Activated CD4-positive, alpha-beta T cell treated with anti-CD3 and anti-CD28 coated beads, Interleukin-2, amount 10 ng/mL, durations not matched to agents 7 days and 5 days (primary cell): ENCODE results near the gene OSBPL3. TPM values are rescaled to one million over a fixed set of nuclear protein-coding genes. Genes with fewer than 3 reads are reported as not detected.
A peak's percentile ranks its signal among the peaks of the same experiment; 100 is the strongest.

Experiments used
- CTCF ChIA-PET: fragments of 350-600 bp; sonication (Branson Sonifier 250); formaldehyde crosslinking; loops from one replicate; lab custom pipeline; 2021; ENCODE audit warnings: antibody characterized with exemption; lab: Charles Lee
- POLR2A ChIA-PET: fragments of 350-600 bp; sonication (Branson Sonifier 250); formaldehyde crosslinking; loops from one replicate; lab custom pipeline; 2021; ENCODE audit warnings: antibody characterized with exemption; lab: Charles Lee
- DNase-seq: peaks from one replicate; pipeline ENCODE4 v3.0.0-alpha.2; 2020
- H3K27ac Mint-ChIP-seq: one replicate; pipeline ENCODE4 v1.8.0; 2021; ENCODE audit warnings: mild to moderate bottlenecking, moderate library complexity, mixed read lengths
- H3K27me3 Mint-ChIP-seq: one replicate; pipeline ENCODE4 v1.8.0; 2021; ENCODE audit warnings: mixed read lengths
- H3K36me3 Mint-ChIP-seq: one replicate; pipeline ENCODE4 v1.8.0; 2021; ENCODE audit warnings: low read depth, mixed read lengths
- H3K4me1 Mint-ChIP-seq: one replicate; pipeline ENCODE4 v1.8.0; 2021; ENCODE audit warnings: mixed read lengths
- H3K4me3 Mint-ChIP-seq: one replicate; pipeline ENCODE4 v1.8.0; 2021; ENCODE audit warnings: mild to moderate bottlenecking, moderate library complexity, mixed read lengths
- H3K9me3 Mint-ChIP-seq: one replicate; pipeline ENCODE4 v1.8.0; 2021; ENCODE audit warnings: mixed read lengths
- total RNA-seq, 2 experiments: library from RNA; stranded (reverse); gene quantifications; one replicate each; pipeline ENCODE4 v1.2.3, GENCODE V29; 2021

OSBPL3 gene
- total RNA-seq, 2 experiments from 2014 or later: 77.5 to 77.9 TPM

- peaks cover 71% of the 10 kb centered on the region for H3K4me1 Mint-ChIP-seq
- ChIA-PET POLR2A (interaction anchor here (0.9 to 1.6 kb wide), 4 partner anchors 67 to 158 kb away, joined by 4 to 9 read pairs (median 8); no protein-coding TSS in a partner anchor), CTCF (interaction anchor here (0.5 to 4.0 kb wide), 24 partner anchors 9 to 968 kb away, joined by 3 to 28 read pairs (median 4); no protein-coding TSS in a partner anchor)
- peak overlapping the region; percentile 92 for H3K4me3 Mint-ChIP-seq
- peak overlapping the region; percentile 93 for H3K27ac Mint-ChIP-seq
- H3K9me3 Mint-ChIP-seq: no peaks in the 10 kb centered on the region
- peaks cover 8% of the 10 kb centered on the region for H3K27me3 Mint-ChIP-seq
- DNase-seq: peak; percentile 14
- peaks cover 31% of the 10 kb centered on the region for H3K36me3 Mint-ChIP-seq
Measured at GRCh38 chr7:24978843-24979469, 1.0 kb downstream of the OSBPL3 start.

GRCh38 chr7:24975644-24976260 lies 4.2 kb downstream of the OSBPL3 start:
- H3K27me3 Mint-ChIP-seq: no peaks in the 10 kb centered on the region
- H3K9me3 Mint-ChIP-seq: no peaks in the 10 kb centered on the region
- H3K4me3 Mint-ChIP-seq: no peak overlapping the region
- peaks cover 76% of the 10 kb centered on the region for H3K4me1 Mint-ChIP-seq
- peaks cover 37% of the 10 kb centered on the region for H3K36me3 Mint-ChIP-seq
- ChIA-PET POLR2A (no interaction called here), CTCF (no interaction called here)
- no peak for DNase-seq
- no peak overlapping the region for H3K27ac Mint-ChIP-seq

- peaks cover 76% of the 10 kb centered on the region for H3K4me1 Mint-ChIP-seq
- H3K27me3 Mint-ChIP-seq: no peaks in the 10 kb centered on the region
- ChIA-PET CTCF (no interaction called here), POLR2A (no interaction called here)
- no peak overlapping the region for H3K27ac Mint-ChIP-seq
- H3K36me3 Mint-ChIP-seq: peaks cover 38% of the 10 kb centered on the region
- H3K4me3 Mint-ChIP-seq: no peak overlapping the region
- H3K9me3 Mint-ChIP-seq: no peaks in the 10 kb centered on the region
- DNase-seq: no peak
Measured at GRCh38 chr7:24975172-24975571, 4.8 kb downstream of the OSBPL3 start.

GRCh38 chr7:24974026-24974832 lies 5.7 kb downstream of the OSBPL3 start:
- POLR2A ChIA-PET: no interaction called here
- Mint-ChIP-seq H3K36me3 (peaks cover 38% of the 10 kb centered on the region), H3K27me3 (no peaks in the 10 kb centered on the region), H3K4me1 (peaks cover 79% of the 10 kb centered on the region), H3K4me3 (no peak overlapping the region), H3K27ac (no peak overlapping the region), H3K9me3 (no peaks in the 10 kb centered on the region)
- CTCF ChIA-PET: interaction anchor here (1.2 to 1.3 kb wide), 2 partner anchors 10 to 153 kb away, joined by 3 to 4 read pairs; no protein-coding TSS in a partner anchor
- no peak for DNase-seq

- Mint-ChIP-seq H3K27me3 (no peaks in the 10 kb centered on the region), H3K4me1 (peaks cover 71% of the 10 kb centered on the region), H3K4me3 (no peak overlapping the region), H3K27ac (no peak overlapping the region), H3K36me3 (peaks cover 26% of the 10 kb centered on the region), H3K9me3 (no peaks in the 10 kb centered on the region)
- POLR2A ChIA-PET: no interaction called here
- no peak for DNase-seq
- CTCF ChIA-PET: interaction anchor here (0.9 to 1.3 kb wide), 2 partner anchors 97 to 152 kb away, joined by 3 to 4 read pairs; no protein-coding TSS in a partner anchor
Measured at GRCh38 chr7:24972991-24973390, 7.0 kb downstream of the OSBPL3 start.

GRCh38 chr7:24972166-24972477 lies 7.9 kb downstream of the OSBPL3 start:
- no peaks in the 10 kb centered on the region for H3K27me3 Mint-ChIP-seq
- H3K4me3 Mint-ChIP-seq: no peak overlapping the region
- H3K4me1 Mint-ChIP-seq: peaks cover 71% of the 10 kb centered on the region
- no peak for DNase-seq
- ChIA-PET CTCF (interaction anchor here (0.9 to 1.5 kb wide), 2 partner anchors 94 to 98 kb away, joined by 3 to 4 read pairs; no protein-coding TSS in a partner anchor), POLR2A (no interaction called here)
- H3K36me3 Mint-ChIP-seq: peaks cover 24% of the 10 kb centered on the region
- H3K27ac Mint-ChIP-seq: no peak overlapping the region
- H3K9me3 Mint-ChIP-seq: no peaks in the 10 kb centered on the region

GRCh38 chr7:24971333-24972165 lies 8.4 kb downstream of the OSBPL3 start:
- ChIA-PET POLR2A (no interaction called here), CTCF (interaction anchor here (1.5 kb wide), 2 partner anchors 9 to 94 kb away, joined by 3 to 4 read pairs; partner anchors contain the start of gene OSBPL3)
- Mint-ChIP-seq H3K4me3 (no peak overlapping the region), H3K27ac (peak overlapping the region; percentile 47), H3K4me1 (peaks cover 71% of the 10 kb centered on the region), H3K36me3 (peaks cover 21% of the 10 kb centered on the region), H3K9me3 (no peaks in the 10 kb centered on the region), H3K27me3 (no peaks in the 10 kb centered on the region)
- DNase-seq: no peak

GRCh38 chr7:24970676-24971075 lies 9.3 kb downstream of the OSBPL3 start:
- ChIA-PET CTCF (interaction anchor here (1.0 to 1.5 kb wide), 4 partner anchors 8 to 93 kb away, joined by 3 to 9 read pairs (median 4); partner anchors contain the start of gene OSBPL3), POLR2A (no interaction called here)
- no peak for DNase-seq
- H3K9me3 Mint-ChIP-seq: no peaks in the 10 kb centered on the region
- H3K4me3 Mint-ChIP-seq: no peak overlapping the region
- no peak overlapping the region for H3K27ac Mint-ChIP-seq
- H3K4me1 Mint-ChIP-seq: peaks cover 71% of the 10 kb centered on the region
- H3K36me3 Mint-ChIP-seq: peaks cover 18% of the 10 kb centered on the region
- H3K27me3 Mint-ChIP-seq: no peaks in the 10 kb centered on the region

GRCh38 chr7:24968165-24968564 lies 11.8 kb downstream of the OSBPL3 start:
- H3K27ac Mint-ChIP-seq: no peak overlapping the region
- no peaks in the 10 kb centered on the region for H3K9me3 Mint-ChIP-seq
- peaks cover 18% of the 10 kb centered on the region for H3K36me3 Mint-ChIP-seq
- DNase-seq: no peak
- CTCF ChIA-PET: interaction anchor here (5.3 kb wide), 1 partner anchor 11 kb away, joined by 27 read pairs; the partner anchor contains the start of gene OSBPL3
- no peak overlapping the region for H3K4me3 Mint-ChIP-seq
- no peaks in the 10 kb centered on the region for H3K27me3 Mint-ChIP-seq
- POLR2A ChIA-PET: interaction anchor here (0.5 kb wide), 1 partner anchor 9 kb away, joined by 5 read pairs; no protein-coding TSS in a partner anchor
- H3K4me1 Mint-ChIP-seq: peaks cover 74% of the 10 kb centered on the region

GRCh38 chr7:24967696-24968095 lies 12.3 kb downstream of the OSBPL3 start:
- DNase-seq: no peak
- ChIA-PET POLR2A (interaction anchor here (0.5 kb wide), 1 partner anchor 8 kb away, joined by 5 read pairs; no protein-coding TSS in a partner anchor), CTCF (interaction anchor here (5.3 kb wide), 1 partner anchor 11 kb away, joined by 27 read pairs; the partner anchor contains the start of gene OSBPL3)
- Mint-ChIP-seq H3K4me3 (no peak overlapping the region), H3K9me3 (no peaks in the 10 kb centered on the region), H3K4me1 (peaks cover 74% of the 10 kb centered on the region), H3K27me3 (no peaks in the 10 kb centered on the region), H3K27ac (no peak overlapping the region), H3K36me3 (peaks cover 18% of the 10 kb centered on the region)

GRCh38 chr7:24966802-24967201 lies 13.2 kb downstream of the OSBPL3 start:
- no peaks in the 10 kb centered on the region for H3K9me3 Mint-ChIP-seq
- POLR2A ChIA-PET: interaction anchor here (0.6 kb wide), 1 partner anchor 70 kb away, joined by 5 read pairs; no protein-coding TSS in a partner anchor
- H3K27me3 Mint-ChIP-seq: no peaks in the 10 kb centered on the region
- no peak overlapping the region for H3K4me3 Mint-ChIP-seq
- peaks cover 71% of the 10 kb centered on the region for H3K4me1 Mint-ChIP-seq
- no peak overlapping the region for H3K27ac Mint-ChIP-seq
- CTCF ChIA-PET: interaction anchor here (0.7 to 5.3 kb wide), 3 partner anchors 12 to 44 kb away, joined by 3 to 27 read pairs (median 3); partner anchors contain the start of gene OSBPL3
- DNase-seq: no peak
- peaks cover 15% of the 10 kb centered on the region for H3K36me3 Mint-ChIP-seq
